AG08395 (cell line): ENCODE results near the gene ELOVL6.
"Not testable (repeated sequence)": the region's sequence is repeated elsewhere in the genome, so short reads cannot be mapped to it uniquely, and the experiment has no call there.

Source experiments
- DNase-seq: peaks from one replicate; pipeline ENCODE4 v3.0.0; 2012; ENCODE audit warnings: mixed read lengths, low spot score

The ELOVL6 gene, protein sequence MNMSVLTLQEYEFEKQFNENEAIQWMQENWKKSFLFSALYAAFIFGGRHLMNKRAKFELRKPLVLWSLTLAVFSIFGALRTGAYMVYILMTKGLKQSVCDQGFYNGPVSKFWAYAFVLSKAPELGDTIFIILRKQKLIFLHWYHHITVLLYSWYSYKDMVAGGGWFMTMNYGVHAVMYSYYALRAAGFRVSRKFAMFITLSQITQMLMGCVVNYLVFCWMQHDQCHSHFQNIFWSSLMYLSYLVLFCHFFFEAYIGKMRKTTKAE

DNA sequence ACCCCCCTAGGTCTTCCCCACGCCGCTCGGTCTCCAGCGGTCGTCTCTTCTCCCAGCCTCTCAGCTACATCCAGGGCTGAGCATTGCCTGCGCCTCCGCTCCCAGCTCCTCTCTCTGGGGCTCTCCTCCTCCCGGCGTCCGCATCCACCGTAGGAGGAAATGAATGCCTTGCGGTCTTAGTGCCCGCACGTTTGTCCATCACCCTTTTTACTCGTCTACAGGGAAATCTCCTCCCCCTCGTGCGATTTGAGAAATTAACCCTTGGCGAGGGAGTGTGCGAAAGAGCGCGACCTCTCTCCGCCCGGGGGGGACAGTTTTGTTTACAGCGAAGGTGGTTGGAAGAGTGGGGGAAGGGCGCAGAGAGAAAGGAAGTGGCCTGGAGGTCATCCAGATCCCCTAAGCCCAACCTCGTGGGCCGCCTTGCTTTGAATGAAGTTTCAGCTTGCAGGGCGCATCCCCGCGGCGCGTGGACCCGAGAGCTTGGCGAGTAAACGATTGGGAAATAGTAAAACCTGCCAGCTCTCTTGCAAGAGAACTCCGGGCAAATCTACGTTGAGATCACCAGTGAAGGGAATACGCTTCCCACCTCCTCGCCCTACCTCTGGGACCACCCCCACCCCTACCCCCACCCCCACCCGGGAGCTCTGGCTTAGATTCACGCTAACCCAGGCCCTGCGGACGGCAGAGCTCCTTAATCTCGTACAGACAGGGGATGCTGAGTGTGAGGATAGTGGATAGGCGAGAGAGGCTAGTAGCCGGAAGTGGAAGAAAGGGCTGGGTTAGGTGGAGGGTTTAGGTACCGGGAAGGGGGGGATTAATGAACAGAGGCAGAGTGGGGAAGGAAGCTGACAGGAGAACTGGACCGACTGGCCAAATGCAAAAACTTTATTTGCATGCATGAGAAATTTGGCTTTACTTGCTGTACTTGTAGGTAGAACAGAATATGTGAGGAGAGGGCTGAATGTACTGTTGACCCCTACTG lies at the start of gene ELOVL6:
Gene ELOVL6, minus strand, starts transcription at position 181 of the 982 bp plus-strand sequence. CDS start 280 bp downstream, outside the sequence.
- peak; percentile 70 for DNase-seq

DNA sequence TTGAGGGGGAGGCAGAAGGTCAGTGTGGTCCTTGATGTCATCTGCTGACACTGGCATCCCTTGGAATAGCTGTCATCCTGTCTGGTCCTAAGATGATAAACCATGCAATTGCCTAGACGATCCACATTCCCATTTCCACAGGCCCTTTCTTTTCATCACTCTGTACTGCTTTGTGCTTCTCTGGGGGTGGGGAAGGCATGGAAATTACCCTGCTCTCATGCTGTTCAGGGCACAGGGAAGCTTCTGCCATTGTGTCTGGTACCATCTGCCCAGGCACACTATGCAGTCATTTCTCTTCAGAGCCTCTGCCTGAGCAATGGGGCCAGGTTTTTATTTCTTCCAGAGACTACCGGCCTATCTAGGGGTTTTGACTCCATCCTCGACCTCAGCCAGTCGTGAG lies 49.7 kb upstream of the ELOVL6 start:
- no peak for DNase-seq

DNA sequence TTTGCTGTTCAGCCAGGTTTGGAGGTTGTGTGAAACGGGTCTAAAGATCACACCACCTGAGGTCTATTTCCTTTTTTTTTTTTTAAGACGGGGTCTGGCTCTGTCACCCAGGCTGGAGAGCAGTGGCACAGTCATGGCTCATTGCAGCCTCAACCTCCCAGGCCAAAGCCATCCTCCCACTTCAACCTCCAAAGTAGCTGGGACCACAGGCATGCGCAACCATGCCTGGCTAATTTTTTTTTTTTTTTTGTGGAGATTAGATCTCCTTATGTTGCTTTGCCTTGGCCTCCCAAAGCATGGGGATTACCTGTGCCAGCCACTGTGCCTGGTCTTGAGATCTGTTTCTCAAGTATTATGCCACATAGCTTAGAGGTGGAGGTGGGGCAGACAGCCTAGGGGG lies 49.2 kb upstream of the ELOVL6 start:
- DNase-seq, result no peak

DNA sequence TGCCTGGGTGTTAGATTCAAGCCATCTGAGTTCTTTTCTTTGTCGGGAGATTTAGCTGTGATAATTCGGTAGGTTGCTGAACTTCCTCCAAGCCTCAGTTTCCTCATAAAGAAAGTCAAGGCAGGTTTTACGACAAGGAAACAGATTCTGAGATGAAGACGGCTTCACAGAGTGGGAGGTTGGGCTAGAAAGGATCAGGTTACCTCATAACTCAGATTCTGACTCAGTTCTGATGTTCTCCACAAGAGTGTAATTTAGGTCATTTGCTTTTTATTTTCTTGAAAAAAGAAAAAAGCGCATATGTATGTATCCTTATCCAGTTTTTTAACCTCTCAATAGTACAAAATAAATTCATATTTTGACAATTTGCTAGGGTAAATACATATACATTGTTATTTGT lies 47.2 kb upstream of the ELOVL6 start:
- DNase-seq, result peak; percentile 21

DNA sequence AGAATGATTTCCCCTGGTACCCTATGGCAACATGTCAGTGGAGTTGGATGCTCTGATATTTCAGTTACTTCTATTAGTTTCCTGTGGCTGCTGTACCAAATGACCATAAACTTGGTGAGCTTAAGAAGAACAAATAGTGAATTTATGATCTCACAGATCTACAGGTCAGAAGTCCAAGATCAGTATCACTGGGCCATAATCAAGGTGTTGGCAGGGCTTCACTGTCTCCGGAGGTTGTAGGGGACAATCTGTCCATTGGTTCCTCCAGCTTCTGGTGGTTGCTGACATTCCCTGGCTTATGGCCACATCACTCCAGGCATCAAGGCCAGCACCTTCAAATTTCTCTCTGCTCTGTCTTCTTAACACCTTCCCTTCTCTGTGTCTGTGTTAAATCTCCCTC lies 37.9 kb upstream of the ELOVL6 start:
- DNase-seq, result no peak

DNA sequence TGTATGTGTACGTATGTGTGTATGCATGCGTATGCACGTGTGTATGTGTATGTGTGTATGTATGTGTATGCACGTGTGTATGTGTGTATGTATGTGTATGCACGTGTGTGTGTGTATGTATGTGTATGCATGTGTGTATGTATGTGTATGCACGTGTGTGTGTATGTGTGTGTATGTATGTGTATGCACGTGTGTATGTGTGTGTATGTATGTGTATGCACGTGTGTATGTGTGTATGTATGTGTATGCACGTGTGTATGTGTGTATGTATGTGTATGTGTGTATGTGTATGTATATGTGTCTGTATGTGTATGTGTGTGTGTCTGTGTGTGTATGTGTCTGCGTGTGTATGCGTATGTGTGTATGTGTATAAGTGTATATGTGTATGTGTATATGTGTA lies 35.2 kb upstream of the ELOVL6 start:
- not testable (repeated sequence) for DNase-seq

DNA sequence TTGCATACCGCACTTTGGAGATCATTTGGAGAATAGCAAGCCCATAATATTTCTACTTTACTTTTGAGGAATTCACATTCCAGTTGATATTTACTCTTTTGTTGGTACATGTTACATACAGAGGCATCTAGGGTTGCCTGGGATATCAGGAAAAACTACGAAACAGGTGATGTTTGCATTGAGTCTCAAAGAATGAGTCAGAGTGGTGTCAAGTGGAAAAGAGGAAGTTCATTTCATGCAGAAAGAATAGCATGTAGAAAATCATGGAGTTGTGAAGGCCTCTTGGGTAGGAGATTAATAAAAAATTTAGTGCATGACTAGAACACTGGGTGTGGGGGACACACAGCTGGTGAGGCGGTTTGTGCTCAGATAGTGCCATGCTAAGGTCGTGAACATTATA lies 33.5 kb upstream of the ELOVL6 start:
- DNase-seq, result no peak

DNA sequence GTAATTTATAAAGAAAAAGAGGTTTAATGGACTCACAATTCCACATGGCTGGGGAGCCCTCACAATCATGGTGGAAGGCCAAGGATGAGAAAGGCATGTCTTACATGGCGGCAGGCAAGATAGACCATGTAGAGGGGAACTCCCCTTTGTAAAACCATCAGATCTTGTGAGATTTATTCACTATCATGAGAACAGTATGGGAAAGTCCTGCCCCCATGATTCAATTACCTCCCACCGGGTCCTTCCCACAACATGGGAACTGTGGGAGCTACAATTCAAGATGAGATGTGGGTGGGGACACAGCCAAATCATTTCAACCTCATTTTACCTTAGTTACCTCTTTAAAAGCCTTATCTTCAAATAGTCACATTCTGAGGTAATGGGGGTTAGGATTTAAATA lies 30.9 kb upstream of the ELOVL6 start:
- no peak for DNase-seq

DNA sequence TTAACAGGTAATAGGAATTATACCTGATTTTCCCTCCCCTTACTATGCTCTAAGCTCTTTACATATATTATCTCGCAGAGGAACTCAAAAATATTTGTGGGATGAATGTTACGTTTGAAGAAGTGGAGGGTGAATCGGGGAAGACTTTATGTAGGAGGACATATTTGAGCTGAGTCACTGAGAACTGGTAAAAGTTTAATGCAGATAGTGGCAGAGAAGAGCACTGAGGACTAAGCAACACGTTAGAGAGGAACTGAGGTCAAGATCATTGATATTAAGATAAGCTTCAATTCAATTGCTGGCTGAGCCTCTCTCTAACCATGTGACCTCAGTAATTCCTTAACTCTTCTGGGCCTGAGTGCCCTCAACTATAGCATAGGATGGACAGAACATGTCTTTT lies 26.4 kb upstream of the ELOVL6 start:
- no peak for DNase-seq

DNA sequence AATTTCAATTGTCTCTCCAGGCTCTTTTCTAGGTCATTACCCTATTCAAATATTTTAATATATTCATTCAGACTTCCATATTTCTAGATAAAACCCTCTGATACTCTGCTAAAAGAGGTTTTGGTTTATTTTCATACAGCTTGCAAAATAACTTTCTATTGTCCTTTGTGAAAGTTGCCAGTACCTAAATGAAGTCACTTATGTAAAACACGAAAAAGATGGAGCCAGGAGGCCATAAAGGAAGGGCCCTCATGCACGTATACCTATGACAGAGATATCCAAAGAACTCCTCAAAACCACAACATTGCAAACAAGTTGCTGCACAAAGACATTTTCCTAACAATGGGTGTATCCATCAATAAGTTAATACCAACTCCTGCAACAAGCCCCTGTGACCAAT lies 25.7 kb upstream of the ELOVL6 start:
- no peak for DNase-seq

DNA sequence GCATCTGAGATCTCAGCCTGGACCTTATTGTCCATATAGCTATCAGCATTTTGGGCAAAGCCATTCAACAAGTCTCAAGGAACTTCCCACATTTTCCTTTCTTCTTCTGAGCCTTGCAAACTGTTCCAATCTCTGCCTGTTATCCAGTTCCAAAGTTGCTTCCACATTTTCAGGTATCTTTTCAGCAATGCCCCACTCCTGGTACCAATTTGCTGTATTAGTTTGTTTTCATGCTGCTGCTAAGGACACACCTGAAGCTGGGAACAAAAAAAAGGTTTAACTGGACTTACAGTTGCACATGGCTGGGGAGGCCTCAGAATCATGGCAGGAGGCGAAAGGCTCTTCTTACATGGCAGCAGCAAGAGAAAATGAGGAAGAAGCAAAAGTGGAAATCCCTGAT lies 20.5 kb upstream of the ELOVL6 start:
- DNase-seq, result not testable (repeated sequence)

DNA sequence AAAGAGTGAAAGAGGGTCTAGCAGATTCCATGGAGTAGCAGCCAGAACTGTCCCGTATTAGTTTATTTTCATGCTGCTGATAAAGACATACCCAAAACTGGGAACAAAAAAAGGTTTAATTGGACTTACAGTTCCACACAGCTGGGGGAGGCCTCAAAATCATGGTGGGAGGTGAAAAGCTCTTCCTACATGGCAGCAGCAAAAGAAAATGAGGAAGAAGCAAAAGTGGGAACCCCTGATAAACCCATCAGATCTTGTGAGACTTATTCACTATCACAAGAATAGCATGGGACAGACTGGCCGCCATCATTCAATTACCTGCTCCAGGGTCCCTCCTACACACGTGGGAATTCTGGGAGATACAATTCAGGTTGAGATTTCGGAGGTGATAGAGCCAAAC lies 18.8 kb upstream of the ELOVL6 start:
- DNase-seq, result not testable (repeated sequence)

- DNase-seq, result no peak
Measured at GRCh38 chr4:110216129-110216528, 17.7 kb upstream of the ELOVL6 start.

- no peak for DNase-seq
Measured at GRCh38 chr4:110211770-110212061, 13.3 kb upstream of the ELOVL6 start.

DNA sequence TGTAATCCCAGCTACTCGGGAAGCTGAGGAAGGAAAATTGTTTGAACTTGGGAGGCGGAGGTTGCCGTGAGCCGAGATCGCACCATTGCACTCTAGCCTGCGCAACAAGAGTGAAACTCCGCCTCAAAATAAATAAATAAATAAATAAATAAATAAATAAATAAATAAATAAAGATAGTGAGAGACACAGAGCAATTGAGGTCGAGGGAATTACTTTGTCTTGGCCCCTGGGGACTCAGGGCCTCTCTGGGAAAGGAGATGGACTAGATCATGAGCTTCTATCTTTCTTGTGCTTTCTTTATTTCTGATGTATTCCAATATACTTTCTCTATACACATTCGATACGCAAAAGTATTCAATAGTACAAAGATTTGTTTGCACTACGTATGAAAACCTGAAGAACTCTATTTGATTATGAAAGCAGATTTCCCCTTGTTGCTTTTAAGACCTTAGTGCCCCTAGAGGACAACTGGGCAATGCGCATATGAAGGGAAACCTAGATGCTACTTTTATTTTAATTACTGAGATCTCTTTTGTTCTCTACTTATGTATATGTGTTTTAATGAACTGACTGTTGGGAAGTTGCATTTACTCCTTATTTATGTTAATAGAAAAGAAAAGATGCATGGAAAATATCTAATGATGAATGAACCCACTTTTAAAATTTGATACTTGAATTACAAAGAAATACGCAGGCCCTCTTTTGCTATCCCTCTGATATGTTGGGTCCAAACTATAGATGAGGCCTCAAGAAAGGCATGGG lies 12.8 kb upstream of the ELOVL6 start:
- DNase-seq, result peak; percentile 64

DNA sequence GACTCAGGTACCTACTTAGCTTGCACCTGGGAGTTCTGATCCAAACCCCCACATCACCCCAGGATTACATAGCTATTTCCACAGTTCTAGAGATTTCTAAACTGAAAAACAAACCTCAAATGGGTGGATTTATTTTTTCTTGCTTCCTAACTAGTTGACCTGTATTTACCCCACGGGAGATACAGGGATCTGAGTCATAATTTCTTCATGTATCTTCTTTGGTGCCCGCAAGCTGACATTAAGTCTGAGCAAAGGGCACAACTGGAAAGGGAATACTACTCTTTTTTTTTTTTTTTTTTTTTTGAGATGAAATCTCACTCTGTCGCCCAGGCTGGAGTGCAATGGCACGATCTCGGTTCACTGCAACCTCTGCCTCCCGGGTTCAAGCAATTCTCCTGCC lies 10.0 kb upstream of the ELOVL6 start:
- no peak for DNase-seq

- no peak for DNase-seq
Measured at GRCh38 chr4:110207233-110207632, 8.8 kb upstream of the ELOVL6 start.

DNA sequence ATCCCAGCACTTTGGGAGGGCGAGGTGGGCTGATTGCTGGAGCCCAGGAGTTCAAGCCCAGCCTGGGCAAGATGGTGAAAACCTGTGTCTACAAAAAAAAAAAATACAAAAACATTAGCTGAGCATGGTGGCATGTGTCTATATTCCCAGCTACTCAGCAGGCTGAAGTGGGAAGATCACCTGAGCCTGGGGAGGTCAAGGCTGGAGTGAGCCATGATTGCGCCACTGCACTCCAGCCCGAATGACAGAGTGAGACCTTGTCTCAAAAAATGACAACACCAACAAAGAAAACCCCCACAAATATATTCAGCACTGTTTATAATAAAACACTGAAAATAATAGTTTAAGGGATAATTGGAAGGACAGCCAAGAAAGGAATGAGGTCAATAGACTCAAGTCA lies 3.6 kb upstream of the ELOVL6 start:
- DNase-seq, result no peak

GRCh38 chr4:110201502-110201901 lies 3.1 kb upstream of the ELOVL6 start:
- DNase-seq, result no peak

DNA sequence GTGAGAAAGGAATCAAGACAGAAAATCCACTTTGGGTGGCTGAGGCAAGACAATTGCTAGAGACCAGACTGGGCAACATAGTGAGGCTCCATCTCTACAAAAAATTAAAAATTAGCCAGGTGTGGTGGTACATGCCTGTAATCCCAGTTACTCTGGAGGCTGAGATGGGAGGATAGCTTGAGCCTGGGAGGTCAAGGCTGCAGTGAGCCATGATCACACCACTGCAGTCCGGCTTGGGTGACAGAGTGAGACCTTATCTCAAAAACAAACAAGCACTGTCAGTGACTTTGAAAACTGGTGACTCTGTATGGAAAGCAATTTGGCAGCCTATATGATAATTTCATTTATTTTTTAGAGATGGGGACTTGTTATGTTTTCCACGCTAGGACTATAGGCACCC lies 2.3 kb upstream of the ELOVL6 start:
- no peak for DNase-seq

DNA sequence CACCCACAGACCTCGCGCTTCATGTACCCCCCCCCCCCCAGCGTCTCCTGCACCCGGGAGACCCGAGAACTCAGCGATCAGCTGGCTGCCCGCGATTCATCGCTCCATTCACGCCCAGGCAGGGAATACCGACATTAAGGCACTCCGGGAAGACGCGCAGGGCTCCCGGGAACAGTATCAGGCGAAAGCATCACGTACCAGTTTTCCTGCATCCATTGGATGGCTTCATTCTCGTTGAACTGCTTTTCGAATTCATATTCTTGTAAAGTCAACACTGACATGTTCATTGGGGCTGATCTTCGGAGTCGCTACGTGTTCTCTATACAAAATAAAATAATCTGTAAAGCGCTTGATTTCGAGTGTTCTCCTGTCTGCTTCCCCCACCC lies 373 bp downstream of the ELOVL6 start:
- peak; percentile 28 for DNase-seq

DNA sequence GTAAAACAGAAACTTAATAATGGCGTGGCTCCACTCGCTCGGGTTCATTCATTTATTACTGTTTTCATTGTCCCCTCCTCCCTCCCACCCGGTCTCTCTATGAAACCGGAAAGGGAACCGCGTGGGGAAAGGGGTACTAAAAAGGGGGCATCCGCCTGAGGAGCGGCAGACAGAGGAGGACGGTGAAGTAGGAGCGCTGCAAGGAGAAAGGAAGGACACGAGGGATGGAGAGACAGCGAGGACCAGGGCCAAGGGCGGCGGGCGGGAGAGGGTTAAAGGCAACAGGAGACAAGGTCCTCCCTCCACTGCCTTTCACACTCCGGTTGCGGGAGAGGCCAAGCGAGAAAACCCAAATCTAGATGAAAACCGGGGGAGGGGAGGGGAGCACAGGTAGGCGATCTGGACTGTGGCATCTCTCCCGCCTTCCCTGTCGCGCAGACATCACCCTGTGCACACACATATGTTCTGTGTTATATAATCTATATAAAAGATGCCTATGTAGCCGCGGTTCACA lies 829 bp downstream of the ELOVL6 start:
- peak; percentile 26 for DNase-seq
